ENCODE data around the gene ATAT1.

DNA sequence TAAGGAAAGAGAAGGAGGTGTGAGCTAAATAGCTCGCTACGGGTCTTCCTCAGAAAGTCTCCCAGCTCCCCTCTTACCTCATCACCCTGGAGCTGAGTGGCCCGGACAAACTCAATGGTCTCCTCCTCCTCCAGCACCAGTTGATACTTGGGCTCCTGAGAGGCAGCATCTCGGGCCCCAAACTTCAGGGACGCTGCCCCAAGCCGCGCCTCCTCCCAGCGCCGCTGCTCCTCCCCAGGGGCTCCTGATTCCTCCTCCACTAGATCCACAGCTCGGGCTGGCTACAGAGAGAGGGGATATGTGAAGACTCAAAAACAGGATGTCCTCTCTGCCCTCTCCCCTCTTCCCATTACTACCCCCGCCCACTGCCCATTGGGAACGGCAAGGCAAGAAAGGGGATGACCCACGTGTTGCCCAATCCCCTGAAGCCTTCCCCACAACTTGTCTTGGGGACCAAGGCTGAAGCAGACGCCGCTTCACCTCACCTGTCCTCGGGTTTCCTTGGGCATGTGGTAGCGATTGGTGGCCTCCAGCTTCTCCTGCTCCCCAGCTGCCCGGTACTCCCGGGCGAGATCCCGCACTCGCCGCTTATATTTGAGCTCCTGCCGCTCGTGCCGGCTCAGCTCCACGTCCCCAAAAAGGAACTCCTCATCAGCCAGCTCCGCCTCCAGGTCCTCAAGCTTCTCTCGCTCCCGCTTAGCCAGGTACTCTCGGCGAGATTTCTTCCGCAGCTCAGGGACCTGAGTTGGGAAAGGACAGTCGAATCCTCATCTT lies 38.5 kb downstream of the ATAT1 start:
- TF ChIP-seq, protein P1, sequence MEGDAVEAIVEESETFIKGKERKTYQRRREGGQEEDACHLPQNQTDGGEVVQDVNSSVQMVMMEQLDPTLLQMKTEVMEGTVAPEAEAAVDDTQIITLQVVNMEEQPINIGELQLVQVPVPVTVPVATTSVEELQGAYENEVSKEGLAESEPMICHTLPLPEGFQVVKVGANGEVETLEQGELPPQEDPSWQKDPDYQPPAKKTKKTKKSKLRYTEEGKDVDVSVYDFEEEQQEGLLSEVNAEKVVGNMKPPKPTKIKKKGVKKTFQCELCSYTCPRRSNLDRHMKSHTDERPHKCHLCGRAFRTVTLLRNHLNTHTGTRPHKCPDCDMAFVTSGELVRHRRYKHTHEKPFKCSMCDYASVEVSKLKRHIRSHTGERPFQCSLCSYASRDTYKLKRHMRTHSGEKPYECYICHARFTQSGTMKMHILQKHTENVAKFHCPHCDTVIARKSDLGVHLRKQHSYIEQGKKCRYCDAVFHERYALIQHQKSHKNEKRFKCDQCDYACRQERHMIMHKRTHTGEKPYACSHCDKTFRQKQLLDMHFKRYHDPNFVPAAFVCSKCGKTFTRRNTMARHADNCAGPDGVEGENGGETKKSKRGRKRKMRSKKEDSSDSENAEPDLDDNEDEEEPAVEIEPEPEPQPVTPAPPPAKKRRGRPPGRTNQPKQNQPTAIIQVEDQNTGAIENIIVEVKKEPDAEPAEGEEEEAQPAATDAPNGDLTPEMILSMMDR (IDR thresholded peaks at IDR 0.05) = no peak
- TF ChIP-seq POLR2A (IDR thresholded peaks at IDR 0.05) = no peak

All from adrenal gland (tissue), 5 donors.